HG03439 (cell line): ENCODE measurements around the gene SET.
"Not testable (repeated sequence)": the region's sequence is repeated elsewhere in the genome, so short reads cannot be mapped to it uniquely, and the experiment has no call there.

Experiments
- ATAC-seq: cut with Tn5 transposase; IDR thresholded peaks from one replicate; pipeline ENCODE4 v1.9.1; 2021; ENCODE audit warnings: mild to moderate bottlenecking, moderate library complexity; ENCODE audit not compliant: unreplicated experiment

Gene SET, protein sequence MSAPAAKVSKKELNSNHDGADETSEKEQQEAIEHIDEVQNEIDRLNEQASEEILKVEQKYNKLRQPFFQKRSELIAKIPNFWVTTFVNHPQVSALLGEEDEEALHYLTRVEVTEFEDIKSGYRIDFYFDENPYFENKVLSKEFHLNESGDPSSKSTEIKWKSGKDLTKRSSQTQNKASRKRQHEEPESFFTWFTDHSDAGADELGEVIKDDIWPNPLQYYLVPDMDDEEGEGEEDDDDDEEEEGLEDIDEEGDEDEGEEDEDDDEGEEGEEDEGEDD

GRCh38 chr9:128688501-128689292, at the start of gene SET:
TSS of gene SET (plus strand) at chr9:128689222. CDS start at chr9:128689583, 361 bp downstream.
- peak; percentile 72 for ATAC-seq

DNA sequence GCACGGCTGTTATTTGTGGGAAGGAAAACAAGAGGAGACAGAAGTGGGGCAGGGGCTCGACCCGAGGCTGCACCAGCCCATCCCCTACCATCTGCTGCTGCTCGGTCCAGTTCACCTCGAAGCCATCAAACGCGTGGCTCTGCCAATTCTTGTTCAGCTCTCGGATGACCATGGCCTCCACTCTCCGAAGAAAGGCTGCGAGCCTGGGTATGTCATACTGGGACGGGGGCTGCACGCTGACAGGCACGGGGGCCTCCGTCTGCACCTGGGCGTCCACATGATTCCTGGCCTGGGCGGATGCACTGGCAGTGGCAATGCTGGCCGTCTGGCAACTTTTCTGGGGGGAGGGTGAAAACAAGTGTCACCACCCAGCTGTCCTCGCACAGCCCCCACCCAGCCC, 48.4 kb upstream of the SET start:
- no peak for ATAC-seq

DNA sequence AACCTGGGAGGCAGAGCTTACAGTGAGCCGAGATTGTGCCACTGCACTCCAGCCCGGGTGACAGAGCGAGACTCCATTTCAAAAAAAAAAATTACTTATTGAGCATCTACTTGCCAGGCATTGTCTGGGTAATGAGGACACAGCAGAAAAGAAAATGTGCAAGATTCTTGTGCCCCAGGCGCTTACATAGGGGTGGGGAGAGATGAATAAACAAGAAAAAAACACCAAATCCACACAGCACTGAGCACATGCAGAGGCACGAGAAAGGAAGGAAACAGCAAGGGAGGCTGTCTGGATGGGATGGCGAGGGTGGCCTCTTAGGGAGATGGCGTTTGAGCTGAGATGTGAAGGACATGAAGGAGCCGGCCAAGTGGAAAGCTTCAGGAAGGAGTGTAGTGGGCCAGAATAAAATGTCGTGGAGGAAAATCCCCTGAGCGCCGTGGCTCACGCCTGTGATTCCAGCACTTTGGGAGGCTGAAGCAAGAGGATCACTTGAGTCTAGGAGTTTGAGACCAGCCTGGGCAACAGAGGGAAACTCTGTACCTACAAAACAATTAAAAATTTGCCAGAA, 46.3 kb upstream of the SET start:
- no peak for ATAC-seq

DNA sequence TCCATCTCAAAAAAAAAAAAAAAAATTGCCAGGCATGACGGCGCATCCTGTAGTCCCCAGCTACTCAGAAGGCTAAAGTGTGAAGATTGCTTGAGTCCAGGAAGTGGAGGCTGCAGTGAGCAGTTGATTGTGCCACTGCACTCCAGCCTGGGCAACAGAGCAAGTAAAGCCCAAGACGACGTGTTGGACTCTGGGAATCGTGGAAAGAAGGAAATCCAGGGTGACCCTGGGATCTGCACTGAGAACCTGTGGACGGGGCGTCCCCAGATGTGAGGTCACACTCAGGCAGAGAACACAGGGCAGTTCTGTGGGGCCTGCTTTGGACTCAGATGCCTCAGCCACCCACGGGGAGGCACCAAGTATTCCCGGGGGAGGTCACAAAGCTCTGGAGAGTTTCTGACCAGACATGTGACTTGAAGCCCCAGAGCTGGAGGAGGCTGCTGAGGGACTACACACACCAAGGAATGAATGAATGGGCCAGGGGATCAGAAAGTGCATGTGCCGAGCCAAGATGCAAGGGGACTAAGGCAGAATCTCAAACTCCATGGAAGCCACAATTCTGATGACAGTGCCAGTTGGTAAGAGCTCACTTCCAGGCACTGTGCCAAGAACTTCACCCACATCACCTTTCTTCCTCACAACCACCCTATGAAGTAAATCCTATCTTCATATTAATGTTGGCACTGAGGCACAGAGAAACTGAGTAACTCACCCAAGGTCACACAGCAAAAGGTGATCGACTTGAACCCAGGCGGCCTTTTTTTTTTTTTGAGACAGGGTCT, 45.3 kb upstream of the SET start:
- peak; percentile 58 for ATAC-seq

DNA sequence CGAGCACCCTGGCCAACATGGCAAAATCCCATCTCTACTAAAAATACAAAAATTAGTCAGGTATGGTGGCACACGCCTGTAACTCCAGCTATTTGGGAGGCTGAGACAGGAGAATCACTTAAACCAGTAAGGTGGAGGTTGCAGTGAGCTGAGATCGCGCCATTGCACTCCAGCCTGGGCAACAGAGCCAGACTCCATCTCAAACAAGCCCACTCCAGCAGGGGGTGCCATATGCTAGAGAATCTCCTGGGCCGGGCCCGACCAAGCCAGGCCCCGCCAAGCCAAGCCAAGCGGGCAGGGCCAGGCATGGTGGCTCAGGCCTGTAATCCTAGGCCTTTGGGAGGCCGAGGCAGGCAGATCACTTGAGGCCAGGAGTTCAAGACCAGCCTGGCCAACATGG, 40.8 kb upstream of the SET start:
- ATAC-seq: not testable (repeated sequence)

DNA sequence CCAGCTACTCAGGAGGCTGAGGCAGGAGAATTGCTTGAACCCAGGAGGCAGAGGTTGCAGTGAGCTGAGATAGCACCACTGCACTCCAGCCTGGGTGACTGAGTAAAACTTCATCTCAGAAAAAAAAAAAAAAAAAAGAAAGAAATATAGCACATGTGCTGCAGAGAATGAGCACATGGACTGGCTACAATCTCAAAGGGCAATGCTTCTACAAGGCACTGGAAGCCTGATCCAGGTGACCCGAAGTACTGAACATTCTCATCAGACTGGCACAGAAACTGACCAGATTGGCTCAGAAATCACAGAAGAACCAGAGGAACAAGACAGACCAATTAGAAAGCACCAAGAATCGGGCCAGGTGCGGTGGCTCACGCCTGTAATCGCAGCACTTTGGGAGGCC, 37.2 kb upstream of the SET start:
- no peak for ATAC-seq

DNA sequence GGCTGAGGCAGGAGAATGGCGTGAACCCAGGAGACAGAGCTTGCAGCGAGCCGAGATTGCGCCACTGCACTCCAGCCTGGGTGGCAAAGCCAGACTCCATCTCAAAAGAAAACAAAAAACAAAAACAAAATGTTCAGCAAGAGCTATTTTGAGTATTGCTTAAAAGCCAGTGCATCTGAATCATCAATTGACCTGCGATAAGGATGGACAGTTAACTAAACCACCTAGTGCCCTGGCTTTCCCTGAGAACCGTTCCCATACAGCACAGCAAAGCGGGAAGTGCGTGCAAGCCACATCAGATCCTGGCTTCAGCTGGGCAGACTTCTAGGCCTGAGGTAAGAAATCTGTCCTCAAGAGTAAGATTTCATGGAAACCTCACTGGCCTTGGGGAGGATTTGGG, 35.1 kb upstream of the SET start:
- no peak for ATAC-seq

DNA sequence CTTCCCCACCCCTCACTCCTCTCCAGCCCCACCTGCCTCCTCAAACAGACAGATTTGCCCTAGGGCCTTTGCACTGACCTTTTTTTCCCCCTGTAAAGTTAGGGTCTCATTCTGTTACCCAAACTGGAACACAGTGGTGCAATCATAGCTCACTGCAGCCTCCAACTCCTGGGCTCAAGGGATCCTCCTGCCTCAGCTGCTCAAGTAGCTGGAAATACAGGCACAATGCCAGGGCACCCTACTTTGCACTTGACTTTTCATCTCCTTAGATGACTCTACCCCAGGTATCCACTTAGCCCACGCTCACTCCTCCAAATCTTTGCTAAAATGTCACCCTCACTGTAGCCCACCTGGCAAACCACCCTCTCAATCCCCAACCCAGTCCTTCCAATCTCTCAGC, 34.5 kb upstream of the SET start:
- no peak for ATAC-seq

- peak; percentile 78 for ATAC-seq
Measured at GRCh38 chr9:128656416-128657343, 32.3 kb upstream of the SET start, which contains the start of gene DYNC2I2. TSS of gene DYNC2I2 (minus strand) at chr9:128656847. CDS start at chr9:128656726, 121 bp downstream.

DNA sequence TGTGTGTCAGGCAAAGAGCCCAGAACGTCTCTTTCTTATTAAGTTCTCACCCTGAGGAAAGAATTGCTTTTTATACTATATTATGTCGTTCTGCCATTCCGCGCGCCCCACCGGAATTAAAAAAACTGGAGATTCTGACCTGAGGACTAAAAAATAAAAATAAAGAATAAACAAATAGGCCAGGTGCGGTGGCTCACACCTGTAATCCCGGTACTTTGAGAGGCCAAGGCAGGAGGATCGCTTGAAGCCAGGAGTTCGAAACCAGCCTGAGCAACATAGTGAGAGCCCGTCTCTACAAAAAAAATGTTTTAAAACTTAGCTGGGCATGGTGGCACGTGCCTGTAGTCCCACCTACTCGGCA, 31.7 kb upstream of the SET start:
- ATAC-seq: no peak

DNA sequence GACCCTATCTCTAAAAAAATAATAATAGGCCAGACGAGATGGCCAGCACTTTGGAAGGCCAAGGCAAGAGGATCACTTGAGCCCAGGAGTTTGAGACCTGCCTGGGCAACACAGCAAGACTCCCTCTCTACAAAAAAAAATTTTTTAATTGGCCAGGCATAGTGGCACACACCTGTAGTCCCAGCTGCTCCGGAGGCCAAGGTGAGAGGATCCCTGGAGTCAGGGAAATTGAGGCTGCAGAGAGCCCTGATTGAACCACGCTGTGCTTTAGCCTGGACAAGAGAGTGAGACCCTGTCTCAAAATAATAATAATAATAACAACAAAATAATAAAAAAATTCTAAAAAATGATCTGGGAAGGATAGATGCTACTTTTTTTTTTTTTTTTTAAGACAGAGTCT, 31.2 kb upstream of the SET start:
- ATAC-seq: no peak

GRCh38 chr9:128666481-128666941, 22.5 kb upstream of the SET start:
- not testable (repeated sequence) for ATAC-seq

GRCh38 chr9:128669786-128670185, 19.2 kb upstream of the SET start:
- no peak for ATAC-seq

- ATAC-seq: no peak
Measured at GRCh38 chr9:128675382-128675781, 13.6 kb upstream of the SET start.

- ATAC-seq: no peak
Measured at GRCh38 chr9:128677794-128678193, 11.2 kb upstream of the SET start.

GRCh38 chr9:128683340-128684064, 5.5 kb upstream of the SET start:
- ATAC-seq: no peak

DNA sequence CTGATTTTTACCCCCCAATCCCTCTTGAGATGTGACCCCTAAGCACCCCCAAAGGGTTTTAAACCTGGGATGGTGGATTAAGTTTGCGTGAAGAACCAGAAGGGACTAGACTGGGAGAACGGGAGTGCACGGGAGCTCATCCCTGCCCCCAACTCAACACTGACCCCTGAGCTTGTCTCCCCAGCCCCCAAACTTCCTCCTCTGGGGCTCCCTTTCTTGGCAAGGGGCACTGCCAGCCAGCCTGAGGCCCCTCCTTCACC, 5.0 kb upstream of the SET start:
- no peak for ATAC-seq

GRCh38 chr9:128684325-128685199, 4.5 kb upstream of the SET start:
- peak; percentile 26 for ATAC-seq
